NCI-H128 (cell line): ENCODE data around the gene ARHGEF35.
"Not testable (repeated sequence)": the region's sequence is repeated elsewhere in the genome, so short reads cannot be mapped to it uniquely, and the experiment has no call there.

Source experiments
- DNase-seq: peaks from one replicate; lab custom pipeline; 2025; ENCODE audit not compliant: unreplicated experiment; lab: John Stamatoyannopoulos, UW

The ARHGEF35 gene

DNA sequence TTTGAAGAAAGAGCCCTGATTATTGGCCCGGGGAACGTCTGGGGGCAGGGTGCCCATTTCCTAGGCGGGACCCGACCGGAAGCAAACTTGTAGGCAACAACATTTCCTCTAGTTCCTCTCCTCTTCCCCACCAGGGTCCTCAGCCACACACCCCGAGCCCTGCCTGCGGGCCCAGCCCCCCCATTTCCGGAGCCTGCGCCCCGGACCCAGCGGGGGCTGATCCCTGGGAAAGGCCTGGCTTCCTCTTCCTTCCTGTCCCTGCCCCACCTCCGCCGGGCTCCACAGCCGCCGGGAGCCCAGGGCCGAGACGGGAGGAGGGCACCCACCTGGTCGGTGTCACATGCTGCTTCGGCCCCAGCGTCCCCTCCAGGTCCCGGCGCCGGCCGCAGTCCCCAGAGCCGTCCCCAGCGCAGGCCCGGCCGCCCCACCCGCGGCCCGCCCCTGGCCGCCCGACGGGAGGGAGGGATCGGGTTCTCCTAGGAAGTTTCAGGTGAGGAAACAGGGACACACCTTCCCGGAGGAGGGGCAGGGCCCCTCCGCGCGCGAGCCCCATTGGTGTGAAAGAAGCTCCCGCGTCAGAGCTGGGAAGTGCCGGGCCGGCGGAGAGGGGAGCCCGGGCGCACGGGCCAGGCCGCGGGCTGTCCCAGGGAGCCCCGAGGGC lies at the start of gene ARHGEF35:
Gene ARHGEF35, minus strand, starts transcription at position 622 of the 661 bp plus-strand sequence. CDS start 7,450 bp downstream, outside the sequence.
- DNase-seq: not testable (repeated sequence)

DNA sequence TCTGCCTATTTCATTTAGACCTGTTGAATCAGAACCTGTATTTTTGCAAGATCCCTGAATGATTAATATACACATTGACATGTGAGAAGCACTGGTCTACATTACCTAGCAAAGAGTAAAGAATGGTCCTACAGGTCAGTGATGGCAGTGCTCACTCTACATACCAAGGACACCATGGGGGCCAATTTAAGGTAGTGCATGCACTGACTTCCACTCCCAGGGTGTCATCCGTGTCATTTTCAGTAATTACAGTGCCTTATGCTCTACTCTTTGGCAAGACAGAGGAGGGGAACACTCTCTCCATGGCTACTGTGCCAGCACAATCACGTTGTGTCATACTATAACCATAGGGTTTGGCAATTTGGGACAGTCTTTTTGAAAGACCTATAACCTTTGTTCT lies 49.7 kb upstream of the ARHGEF35 start:
- DNase-seq: not testable (repeated sequence)

DNA sequence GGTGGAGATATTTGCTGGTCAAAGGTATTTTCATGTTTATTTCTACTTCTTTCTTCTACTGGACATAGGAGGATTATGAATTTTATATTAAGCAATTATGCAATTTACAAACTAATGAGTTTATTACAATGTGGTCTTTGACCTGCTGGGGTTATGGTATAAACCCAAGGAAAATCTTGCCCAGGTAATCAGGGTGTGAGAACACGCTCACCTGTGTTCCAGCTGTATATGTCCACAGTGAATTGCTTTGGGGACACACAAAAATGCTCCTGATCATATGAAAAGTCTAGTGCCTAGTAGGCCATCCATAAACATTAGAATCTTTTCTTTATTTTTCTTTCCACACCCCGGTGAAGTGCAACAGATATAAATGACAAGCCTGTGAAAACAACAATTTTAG lies 43.7 kb upstream of the ARHGEF35 start, which contains the start of gene OR2A42:
Gene OR2A42, minus strand, starts transcription at position 241 of the 400 bp plus-strand sequence. CDS start 6,762 bp downstream, outside the sequence.
- DNase-seq: not testable (repeated sequence)

DNA sequence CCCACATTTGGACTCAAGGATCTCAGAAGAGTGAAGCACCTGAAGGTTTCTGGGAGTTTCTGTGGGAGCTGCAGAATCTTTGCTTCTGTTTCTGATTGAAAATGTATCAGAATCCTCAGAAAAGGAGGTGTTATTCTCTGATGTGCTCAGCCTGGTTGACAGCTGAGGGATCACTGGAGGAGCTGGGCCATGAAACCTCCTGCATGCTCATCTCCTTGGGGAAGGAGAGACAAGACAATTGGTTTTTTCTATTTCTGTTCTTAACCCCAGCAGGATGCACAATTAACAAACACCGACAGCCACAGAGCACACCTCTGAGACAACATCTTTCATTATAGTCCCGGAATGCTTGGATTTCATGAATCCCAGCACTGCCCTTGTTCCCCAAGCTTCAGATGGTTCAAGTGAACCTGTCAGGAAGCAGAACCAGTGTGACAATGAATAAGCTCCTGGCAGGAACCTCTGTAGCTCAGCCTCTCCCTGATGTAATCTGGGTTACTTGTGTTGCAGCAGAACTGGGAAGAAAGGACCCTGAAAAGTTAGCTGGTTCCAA lies 43.0 kb upstream of the ARHGEF35 start:
- DNase-seq: not testable (repeated sequence)

DNA sequence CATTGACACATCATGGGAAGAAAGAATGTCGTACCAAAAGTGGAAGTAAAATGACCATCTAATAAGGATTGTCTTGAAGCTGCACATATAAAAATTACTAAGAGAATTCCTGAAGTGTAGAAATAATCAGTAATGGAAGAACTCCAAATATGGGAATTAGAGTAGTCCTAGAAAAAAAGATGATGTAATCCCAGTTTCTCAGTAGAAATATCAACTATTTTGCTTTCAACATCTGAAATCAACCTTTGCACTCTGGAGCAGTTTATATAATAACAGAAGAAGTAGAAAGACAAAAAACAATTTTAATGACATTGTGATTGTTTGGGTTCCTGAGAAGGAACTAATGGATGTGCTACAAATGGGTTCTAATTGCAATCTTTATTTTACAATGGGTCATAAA lies 37.4 kb upstream of the ARHGEF35 start:
- not testable (repeated sequence) for DNase-seq

DNA sequence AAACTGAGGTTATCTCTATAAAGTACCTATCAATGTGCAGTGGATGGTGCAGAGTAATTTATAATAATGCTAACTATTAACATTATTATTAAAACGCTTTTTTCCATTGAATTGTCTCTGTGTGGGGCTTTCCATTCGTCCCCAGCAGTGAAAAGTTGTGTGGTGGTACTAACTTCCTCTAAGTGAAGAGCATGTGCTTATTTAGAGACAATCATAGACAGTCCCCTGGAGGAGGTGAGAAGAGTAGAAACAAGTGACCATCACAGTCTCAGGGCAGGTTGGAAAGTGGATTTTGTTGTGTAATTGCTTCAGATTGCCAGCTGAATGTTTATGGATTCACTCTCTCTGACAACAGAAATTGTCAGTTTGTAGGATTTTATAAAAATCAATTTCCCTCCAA lies 35.4 kb upstream of the ARHGEF35 start:
- DNase-seq: not testable (repeated sequence)

DNA sequence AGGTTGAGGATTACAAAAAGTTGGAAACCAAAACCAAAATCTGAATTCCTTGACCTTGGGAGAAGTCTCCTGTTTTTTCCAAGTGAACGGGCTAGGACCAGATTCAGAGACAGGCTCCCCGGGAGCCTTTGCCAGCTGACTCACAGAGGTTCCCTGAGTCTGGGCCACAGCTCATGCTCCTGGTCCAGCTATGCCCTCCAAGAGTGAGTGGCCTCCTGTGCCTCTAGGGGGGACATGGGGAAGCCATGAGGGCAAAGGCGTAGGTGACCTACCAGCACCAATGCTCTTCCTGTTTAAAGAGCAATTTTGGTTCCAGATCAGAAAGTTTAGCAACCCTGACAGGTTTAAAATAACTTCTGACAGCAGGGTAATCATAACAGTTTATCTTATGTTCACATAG lies 33.2 kb upstream of the ARHGEF35 start:
- DNase-seq: not testable (repeated sequence)

DNA sequence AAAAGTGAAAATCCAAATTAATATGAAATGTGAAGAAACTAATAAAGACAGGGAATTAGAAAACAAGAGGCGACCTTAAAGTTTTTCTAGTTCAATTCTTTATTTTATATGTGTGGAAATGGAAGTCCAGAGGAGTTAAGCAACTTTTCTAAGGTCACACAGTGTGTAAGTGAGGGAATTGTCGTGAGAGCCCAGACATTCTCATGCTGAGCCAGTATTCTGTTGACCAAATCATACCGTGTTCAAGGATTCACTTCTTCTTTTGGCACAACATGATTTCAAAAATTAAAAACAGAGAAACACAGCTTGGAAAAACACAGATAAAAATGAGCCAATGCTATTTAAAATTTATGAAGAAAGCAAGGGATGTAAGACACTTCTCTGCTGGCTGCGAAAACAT lies 31.2 kb upstream of the ARHGEF35 start:
- DNase-seq: not testable (repeated sequence)

DNA sequence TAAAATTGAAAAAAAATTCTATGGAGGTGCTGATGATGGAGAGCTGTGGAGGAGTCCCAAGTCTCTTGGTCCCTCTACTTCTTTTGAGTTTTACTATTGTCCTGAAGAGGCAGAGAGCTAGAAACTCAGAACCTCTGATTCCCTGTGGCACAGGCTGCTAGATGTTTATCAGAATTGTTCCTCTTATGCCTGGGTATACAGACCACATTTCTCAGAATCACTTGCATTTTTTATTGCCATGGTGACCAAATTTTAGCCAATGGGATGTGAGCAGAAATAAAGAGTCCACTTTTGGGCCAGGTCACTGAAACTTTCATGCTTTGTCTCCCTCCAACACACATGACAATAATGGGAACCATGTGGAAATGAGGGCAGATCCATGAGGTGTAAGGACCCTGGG lies 28.0 kb upstream of the ARHGEF35 start:
- not testable (repeated sequence) for DNase-seq

DNA sequence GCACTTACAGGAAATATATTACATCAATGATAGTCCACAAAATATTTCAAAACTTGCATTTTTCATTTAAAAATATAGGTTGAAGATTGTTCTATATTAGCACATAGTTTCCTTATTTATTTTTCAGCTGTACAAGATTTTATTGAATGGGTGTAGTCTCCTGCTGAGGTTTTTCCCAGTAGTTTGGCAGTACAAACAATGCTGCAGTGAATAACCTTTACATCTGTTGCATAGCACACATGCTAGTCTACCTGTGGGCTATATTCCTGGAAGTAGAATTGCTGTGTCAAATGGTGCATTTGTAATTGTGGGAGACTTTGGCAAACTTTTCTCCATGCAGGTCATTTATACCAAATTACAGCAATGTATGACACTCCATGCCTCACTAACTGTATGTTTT lies 24.9 kb upstream of the ARHGEF35 start:
- not testable (repeated sequence) for DNase-seq

DNA sequence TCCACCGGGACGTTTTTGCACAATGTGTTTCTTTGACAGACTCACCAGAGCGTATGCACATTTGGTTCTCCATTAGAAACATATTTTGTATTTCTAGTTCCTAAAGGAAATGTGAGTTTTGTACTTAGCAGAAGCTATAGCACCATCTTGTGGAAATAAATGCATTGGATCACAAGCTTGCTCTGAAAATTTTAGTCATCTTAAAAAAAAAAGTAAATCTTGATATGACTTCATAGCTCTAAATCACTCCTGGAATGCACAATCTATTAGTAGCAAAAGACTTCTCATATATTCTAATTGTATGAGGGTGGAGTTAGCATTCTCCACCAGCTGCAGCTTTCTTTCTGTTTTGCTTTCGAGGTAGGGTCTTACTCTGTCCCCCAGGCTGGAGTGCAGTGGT lies 23.5 kb upstream of the ARHGEF35 start:
- DNase-seq: not testable (repeated sequence)

DNA sequence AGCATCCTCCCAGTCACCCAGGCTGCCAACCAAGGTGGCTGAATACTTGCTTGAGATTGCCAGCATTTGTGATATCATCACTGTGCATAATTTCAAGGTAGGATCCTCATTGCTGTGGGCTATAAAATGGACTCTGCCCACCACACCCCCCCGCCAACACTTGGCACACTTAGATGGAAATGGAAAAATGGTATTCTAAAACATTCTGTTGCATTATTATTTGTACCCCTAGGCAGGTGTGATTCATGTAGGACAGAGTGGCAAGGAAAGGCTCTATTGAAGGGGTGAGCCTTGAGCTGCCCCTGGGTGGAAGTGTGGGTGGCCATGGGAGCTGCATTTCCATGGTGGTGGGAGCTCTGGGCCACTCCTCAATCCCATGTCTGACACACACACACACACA lies 22.9 kb upstream of the ARHGEF35 start:
- DNase-seq: not testable (repeated sequence)

DNA sequence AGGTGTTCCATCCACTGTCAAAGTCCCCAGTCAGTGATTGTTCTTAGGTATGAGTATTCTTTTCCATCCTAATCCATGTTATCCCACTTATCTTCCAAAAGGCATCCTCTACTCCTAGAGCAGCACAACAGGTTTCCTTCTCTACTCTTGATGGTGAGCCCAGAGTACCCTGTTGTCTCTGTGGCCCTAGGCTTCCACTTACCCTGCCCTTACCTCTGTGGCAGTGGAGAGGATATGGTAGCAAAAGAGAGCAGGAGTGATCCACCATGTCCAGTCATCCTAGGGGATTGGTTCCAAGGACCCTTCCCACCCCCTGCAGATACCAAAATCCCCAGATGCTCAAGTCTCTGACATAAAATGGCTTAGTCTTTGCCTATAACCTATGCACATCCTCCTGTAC lies 21.6 kb upstream of the ARHGEF35 start:
- DNase-seq: not testable (repeated sequence)

DNA sequence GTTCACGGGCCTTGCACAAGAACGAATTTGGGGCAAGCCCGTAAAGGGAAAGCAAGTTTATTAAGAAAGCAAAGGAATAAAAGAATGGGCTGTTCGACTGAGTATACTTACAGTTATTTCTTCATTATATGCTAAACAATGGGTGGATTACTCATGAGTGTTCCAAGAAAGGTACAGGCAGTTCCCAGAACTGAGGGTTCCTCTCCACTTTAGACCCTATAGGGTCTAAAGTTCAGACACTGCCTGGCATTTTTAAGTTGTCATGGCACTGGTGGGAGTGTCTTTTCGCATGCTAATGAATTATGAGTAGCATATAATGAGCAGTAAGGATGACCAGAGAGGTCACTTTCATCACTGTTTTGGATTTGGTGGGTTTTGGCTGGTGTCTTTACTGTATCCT lies 9.7 kb upstream of the ARHGEF35 start:
- DNase-seq: not testable (repeated sequence)

DNA sequence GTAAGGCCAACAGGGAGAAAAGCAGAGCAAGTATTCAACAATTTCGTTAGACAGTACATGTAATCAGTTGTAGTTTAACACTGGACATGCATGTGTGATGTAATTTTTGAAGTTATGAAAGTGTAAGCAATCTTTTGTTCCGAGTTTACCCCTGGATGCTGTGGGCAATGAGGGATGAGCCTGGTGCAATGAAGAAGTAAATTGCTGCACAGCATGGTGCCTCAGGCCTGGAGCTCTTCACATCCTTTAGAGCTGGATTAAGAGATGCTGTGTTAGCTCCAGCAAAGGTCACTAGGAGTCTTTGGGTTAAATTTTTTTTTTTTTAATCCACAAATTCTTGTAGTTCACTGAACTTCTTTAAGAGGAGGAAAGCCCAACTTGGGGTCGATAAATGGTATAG lies 7.5 kb upstream of the ARHGEF35 start:
- not testable (repeated sequence) for DNase-seq

DNA sequence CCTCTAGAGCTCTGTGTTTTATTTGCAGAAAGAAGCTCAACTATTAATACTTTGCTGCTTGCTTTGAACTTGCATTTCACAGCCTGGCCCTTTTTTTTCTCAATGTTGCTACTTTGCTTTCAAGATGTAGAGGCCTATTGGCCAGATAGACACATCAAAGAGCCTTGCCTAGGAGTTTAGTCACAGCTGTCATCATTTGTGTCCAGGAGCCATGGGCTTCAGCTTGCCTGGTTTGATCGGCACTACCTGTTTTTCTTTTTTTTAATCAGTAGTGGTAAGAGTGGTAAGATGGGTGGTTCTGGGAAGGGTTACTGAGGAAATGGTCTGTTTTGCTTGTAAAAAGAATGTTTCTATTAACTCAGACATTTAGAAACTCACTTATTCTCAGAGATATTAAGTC lies 6.3 kb upstream of the ARHGEF35 start:
- DNase-seq: not testable (repeated sequence)

DNA sequence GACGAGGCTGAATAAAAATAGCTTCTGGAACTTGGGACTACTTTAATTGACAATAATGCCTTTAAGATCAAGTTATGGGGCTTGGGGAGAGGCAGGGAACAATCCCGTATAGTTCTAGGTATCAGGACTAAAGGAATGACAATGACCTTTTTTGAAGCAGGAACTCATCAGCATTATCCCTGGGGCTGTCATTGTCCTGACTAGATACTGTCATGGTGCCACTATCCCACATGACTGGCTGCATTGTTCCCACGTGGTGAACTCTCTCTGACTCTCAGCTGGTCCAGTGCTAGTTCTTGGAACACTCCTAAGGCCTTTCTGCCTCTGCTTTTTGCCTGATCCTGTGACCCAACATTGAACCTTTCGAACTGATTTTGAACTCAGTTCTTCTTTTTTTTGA lies 3.3 kb upstream of the ARHGEF35 start:
- DNase-seq: not testable (repeated sequence)

DNA sequence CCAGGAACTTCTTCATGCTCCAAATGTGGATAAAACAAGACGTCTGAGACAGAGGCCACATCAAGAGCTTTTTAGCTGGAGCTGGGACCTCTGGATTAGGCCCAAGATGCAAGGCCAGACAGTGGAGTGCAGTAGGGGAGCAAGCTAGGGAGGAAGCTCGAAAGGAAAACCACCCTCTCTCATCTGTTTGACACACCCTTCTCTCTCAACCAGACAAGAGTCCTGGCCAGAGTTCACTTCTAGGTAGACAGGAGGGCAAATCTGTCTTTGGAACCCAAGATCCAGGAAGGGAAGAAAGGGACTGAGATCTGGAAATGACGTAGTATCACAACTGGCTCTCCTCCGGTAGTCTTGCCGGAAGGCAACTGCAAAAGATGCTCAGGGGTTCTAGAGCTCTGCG lies 1.2 kb downstream of the ARHGEF35 start:
- DNase-seq: not testable (repeated sequence)

DNA sequence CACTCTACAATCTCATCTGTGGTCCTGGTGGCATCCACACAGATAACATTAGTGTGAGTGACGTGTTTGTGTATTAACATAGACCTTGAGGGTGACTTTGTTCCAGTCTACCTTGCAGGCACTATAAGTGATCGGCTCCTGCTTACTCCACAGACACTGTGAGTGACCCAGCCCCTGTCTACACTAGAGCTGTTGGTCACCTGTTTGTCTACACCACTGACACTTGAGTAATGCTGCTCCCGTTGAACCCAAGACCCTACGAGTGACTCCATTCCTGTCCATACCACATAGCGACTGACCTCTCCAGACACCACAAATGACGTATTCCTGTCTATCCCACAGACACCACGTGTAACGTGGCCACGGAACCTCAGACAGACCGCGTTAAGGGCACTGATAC lies 1.9 kb downstream of the ARHGEF35 start:
- DNase-seq: not testable (repeated sequence)

DNA sequence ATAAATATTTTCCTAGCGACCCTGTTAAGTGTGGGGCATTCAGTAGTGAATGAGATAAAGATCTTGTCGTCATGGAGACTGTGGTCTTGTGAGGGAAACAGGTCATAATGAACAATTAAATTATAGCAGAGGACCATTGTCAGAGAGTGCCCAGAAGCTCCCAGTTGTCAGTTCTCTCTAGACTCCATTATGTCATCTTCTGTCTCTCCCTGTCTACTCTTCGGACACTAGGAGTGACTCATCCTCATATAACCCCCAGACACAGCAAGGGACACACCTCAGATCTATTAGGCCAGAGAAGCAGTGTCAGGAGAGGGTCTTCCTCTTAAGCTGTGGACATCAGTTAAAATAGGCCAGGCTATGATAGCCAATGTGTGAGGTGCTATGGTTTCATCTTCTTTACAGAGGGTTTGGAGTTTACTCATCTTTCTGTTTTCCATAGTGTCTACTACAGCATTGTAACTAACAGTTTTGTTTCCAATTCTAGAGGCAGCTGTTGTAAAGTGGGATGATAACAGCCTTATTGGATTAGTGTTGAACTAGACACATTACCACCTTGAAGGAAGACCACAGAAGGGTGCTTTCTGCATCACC lies 7.0 kb downstream of the ARHGEF35 start:
- not testable (repeated sequence) for DNase-seq

DNA sequence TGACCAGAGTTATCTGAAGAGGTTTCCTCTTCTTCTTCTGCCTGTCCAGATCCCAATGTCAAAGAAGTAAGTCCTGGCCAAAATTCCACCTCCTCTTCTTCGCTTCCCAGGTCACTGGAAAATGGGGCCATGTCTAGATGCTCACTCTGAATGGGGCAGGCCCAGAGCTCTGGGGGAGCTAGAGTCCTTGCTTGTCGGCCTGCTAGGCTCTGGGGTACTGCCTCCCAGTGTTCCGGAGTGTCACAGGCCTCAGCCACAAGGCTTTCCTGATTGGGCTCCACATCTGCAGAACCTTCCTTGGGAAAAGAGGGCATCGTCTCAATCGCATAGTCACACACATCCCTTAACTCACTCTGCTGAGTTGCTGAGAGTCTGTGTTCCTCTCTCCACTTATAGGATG lies 7.8 kb downstream of the ARHGEF35 start:
- DNase-seq: not testable (repeated sequence)

DNA sequence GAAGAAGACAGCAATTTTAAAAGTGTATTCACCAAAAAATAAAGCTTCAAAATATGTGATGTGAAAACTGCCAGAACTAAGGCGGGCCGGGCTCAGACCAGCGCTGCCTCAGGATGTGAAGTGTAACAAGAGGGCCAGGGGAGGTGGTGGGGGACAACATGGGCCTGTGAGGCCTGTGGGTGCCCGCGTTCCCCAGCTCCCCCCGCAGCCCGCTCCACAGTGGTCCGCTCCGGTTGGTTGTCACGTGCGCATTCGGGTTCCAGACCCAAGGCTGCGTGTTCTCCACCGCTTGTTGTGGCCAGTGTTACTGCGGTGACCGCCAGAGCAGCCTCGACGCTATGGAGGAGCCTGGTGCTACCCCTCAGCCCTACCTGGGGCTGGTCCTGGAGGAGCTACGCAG lies 12.5 kb downstream of the ARHGEF35 start, which contains the start of gene CTAGE4:
Gene CTAGE4, plus strand, starts transcription at position 301 of the 400 bp plus-strand sequence. Its CDS starts 38 bp downstream, at position 339.
- DNase-seq: not testable (repeated sequence)
